Stimulated activated CD8-positive, alpha-beta memory T cell treated with anti-CD3 and anti-CD28 coated beads, Interleukin-15, amount 100 ng/mL, for 48 hours (primary cell): ENCODE data around the gene TMEM54.
"Not testable (repeated sequence)": the region's sequence is repeated elsewhere in the genome, so short reads cannot be mapped to it uniquely, and the experiment has no call there.

Experiments used
- DNase-seq, 2 donors: peaks; one replicate each; pipeline ENCODE4 v3.0.0-alpha.2; 2020; ENCODE audit warnings: low read depth in 2 of 2

Gene TMEM54

GRCh38 chr1:32919811-32920733 lies 18.9 kb upstream of the TMEM54 start:
- DNase-seq: no peak

DNA sequence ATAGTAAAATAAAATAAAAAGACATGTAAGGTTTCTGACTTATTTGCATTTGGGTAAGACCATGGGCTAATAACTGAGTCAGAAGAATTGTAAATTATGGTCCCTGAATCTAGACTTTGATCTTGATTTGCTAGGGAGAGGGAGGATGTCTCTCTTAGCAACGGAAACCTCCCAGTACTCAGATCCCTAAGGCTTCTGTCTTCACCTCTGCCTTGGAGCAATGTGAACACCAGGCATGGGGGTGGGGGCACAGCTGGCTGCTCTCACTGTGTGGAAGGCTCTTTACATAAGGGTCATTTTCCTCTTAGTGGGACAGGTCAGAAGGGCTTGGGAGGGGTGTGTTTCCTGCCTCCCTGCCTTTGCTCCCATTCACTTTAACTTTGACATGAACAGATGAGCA lies 17.0 kb upstream of the TMEM54 start:
- DNase-seq: no peak

GRCh38 chr1:32917521-32917920 lies 16.3 kb upstream of the TMEM54 start:
- no peak for DNase-seq

DNA sequence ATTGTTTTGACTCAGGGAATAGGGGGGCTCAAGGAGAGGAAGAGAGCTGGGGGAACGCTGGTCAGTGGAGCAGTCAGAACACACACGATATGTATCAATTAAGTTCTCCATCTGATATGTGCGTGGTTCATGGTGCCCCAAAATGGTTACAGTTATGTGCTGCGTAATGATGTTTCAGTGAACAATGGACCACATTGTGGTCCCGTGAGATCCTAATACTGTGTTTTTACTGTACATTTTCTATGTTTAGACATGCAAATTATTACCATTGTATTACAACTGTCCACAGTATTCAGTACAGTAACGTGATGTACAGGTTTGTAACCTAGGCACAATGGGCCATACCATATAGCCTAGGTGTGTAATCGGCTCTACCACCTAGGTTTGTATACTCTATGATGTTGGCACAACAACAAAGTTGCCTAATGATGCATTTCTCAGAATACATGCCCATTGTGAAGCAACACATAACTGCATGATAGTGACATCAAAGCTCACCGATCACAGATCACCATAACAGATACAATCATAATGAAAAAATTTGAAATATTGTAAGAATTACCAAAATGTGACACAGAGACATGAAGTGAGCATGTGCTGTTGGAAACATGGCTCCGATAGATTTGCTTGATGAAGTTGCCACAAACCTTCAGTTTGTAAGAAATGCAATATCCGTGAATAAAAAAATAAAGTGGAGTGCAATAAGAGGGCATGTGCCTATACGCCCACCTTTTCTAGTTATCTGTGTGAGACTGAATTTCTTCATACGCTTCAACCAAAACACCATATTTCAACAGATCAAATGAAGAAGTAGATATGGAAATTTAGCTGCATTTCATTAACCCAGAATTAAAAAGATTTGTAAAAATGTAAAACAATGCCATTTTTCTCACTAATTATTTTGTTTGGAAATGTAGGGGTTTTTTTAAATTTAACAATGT lies 14.8 kb upstream of the TMEM54 start:
- no peak for DNase-seq

- no peak for DNase-seq
These were observed 9.1 kb upstream of the TMEM54 start for GRCh38 chr1:32910319-32910718.

- no peak for DNase-seq
These were observed 6.2 kb upstream of the TMEM54 start for GRCh38 chr1:32907435-32907834.

DNA sequence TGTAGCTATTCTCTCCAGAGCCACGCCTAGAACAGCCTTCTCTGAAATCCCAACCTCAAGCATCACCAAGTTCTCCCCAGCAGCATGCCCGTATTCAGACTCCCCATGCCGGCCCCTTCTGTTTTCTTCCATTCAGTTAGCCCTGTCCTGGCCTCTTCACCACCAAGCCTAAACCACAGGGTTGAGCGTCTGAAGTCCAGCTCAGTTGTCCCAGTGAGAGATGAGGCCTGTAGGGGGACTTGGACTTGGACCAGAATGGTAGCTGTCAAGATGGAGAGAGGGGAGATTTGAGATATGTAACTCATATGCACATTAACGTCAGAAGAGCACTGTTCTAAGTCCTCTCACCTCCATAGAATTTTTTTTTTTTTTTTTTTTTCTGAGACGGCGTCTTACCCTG lies 5.5 kb upstream of the TMEM54 start:
- no peak for DNase-seq

DNA sequence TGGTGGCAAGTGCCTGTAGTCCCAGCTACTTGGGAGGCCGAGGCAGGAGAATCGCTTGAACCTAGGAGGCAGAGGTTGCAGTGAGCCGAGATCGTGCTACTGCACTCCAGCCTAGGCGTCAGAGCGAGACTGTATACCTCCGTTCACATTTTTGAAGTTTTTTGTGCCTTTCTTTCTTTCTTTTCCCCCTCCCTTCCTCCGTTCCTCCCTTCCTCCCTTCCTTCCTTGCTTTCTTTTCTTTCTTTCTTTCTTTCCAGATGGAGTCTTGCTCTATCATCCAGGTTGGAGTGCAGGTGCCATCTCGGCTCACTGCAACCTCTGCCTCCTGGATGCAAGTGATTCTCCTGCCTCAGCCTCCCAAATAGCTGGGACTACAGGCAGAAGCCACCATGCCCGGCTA lies 4.4 kb upstream of the TMEM54 start:
- DNase-seq: not testable (repeated sequence)

DNA sequence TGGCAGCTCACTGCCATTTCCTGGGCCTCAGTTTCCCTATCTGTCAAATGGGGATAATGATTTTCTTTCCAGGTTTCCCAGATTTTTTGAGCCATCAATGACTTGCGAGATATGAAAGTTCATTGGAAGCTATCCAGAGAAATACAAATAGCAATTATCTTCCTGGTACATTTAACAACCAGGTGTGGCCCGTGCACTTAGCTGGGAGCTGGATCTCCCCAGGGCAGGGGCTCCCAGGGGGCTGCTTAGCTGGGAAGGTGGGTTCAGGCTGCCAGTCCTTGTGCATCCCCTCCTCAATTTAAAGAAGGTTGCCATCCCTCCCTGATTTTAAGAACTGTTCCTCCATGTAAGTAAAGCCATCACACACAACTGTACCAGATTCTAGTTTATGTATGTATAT lies 3.6 kb upstream of the TMEM54 start:
- DNase-seq: no peak

DNA sequence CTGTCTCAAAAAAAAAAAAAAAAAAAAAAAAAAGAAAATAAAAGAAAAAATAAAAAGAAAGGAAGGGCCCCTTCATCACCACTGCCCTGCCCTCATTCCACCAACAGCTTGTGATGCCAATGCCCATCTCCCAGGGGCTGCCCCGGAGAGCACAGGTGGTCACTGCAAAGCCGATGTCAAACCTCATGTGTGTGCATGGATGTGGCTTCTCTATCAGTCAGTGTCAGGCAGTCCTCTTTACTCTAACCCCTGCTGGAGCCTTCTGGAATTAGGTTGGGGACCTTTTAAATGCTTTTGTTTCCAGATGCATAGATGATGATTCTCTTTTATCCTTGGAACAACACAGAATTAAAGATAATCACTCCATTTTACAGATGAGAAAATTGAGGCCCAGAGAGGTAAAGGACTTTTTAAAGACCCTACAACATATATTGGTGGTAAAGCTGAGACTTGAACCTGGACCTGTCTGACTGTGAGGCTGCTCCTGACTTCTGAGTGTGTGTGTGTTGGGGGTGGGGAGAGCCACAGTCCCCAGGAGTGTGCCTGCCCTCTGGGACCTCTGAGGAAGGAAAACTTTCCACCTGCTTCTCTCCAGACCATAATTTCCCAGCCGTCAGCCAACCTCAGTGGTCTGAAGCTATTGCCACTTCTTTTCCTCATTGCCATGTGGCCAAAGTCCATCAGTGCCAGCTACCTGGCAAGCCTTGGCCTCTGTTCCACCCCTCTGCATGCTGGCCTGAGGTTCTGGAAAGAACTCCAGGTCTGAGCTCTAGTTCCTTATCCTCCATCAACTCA lies 3.0 kb upstream of the TMEM54 start:
- DNase-seq: no peak

GRCh38 chr1:32902535-32902920 lies 1.3 kb upstream of the TMEM54 start:
- DNase-seq: no peak

DNA sequence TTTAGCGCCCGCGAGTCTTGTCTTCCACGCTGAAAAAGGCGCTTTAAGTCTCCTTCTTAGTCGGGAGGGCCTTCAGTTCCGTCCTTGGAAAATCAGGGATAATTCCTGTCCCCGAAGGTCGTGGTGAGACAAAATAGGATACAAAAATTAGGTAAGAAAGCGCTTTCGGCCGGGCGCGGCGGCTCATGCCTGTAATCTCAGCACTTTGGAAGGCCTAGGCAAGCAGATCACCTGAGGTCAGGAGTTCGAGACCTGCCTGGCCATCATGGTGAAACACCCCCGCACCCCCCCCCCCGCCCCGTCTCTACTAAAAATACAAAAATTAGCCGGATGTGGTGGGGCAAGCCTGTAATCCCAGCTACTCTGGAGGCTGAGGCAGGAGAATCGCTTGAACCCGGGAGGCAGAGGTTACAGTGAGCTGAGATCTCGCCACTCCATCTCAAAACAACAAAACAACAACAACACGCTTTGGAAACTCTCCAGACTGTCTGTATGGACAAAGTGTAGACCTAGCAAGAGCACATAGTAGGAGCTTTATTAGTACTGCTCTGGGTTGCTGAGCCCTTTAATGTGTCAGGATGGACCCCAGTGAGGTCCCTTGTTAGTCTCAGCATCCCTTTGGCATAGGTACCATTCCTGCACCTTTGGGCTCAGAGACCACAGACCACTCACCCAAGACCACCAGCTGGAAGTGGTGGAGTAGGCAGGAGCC lies 790 bp upstream of the TMEM54 start:
- no peak for DNase-seq

DNA sequence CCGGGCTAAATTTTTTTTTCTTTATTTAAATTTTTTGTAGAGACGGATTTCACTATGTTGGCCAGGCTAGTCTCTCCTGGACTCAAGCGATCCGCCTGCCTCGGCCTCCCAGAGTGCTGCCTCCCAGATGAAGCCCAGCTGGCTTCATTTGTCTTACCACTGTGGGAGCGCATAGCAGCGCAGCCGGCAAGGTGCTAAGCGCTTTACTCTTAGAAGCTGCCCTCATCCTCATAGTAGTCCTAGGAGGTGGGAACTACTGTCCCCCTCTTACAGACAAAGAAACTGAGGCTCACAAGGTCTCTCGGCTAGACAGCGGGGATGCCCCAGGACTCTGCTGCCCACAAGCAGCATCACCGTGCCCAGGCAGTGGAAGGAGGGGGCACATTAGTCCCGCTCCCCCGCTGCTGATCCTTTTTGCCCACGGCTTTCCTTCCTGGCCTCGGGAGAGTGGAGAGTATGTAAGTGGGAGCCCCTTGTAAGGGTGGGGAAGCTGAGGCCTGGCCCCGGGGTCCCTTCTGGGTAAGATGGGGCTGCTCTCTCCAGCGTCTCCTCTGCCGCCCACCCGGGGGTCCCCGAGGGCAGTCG lies 726 bp downstream of the TMEM54 start:
- no peak for DNase-seq

DNA sequence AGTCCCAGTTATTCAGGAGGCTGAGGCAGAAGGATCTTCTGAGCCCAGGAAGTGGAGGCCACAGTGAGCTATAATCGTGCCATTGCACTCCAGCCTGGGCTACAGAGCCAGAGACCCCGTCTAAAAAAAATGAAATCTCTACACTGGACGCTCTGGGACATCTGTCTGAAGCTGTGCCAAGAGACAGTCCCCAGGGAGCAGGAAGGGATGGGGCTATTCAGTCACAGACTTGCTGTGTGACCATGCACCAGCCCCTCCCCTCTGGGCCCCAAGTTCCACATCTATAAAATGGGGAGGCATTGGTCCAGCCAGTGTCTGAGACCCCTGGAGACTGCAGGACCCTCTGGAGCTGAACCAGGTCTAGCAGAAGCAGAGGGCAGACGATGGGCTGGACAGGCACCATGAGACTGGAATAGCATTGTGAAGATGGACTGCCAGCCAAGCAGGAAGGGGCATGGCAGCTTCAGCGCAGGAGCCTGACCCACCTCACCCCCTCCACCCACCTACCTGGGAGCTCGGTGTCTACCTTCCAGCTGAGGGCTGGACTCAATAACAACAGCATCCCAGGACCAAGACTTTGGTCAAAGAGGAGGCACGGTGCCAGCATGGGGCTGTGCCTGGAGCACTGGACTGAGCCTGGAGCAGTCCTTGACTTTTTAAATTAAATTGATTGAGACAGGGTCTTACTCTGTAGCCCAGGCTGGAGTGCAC lies 1.4 kb downstream of the TMEM54 start:
- DNase-seq: no peak

DNA sequence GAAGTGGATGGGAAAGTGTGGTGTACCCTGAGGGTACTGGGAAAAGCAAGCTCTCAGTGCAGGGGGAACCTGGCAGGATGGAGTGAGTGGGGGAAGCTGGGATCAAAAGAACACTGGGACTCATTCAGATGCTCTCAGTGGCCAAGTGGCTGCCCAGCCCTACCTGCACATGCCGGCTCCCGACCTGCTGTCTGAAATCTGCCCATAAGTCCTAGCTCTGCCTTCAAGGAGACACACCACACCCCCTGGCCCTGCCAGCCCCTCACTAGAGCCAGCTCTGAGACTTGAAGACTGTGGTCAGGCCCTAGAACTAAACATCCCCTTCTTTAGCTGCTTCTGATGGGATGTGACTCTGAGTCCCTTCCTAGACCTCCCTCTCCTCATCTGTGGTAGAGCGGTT lies 2.2 kb downstream of the TMEM54 start:
- DNase-seq: no peak

GRCh38 chr1:32898056-32898455 lies 3.1 kb downstream of the TMEM54 start:
- no peak for DNase-seq

DNA sequence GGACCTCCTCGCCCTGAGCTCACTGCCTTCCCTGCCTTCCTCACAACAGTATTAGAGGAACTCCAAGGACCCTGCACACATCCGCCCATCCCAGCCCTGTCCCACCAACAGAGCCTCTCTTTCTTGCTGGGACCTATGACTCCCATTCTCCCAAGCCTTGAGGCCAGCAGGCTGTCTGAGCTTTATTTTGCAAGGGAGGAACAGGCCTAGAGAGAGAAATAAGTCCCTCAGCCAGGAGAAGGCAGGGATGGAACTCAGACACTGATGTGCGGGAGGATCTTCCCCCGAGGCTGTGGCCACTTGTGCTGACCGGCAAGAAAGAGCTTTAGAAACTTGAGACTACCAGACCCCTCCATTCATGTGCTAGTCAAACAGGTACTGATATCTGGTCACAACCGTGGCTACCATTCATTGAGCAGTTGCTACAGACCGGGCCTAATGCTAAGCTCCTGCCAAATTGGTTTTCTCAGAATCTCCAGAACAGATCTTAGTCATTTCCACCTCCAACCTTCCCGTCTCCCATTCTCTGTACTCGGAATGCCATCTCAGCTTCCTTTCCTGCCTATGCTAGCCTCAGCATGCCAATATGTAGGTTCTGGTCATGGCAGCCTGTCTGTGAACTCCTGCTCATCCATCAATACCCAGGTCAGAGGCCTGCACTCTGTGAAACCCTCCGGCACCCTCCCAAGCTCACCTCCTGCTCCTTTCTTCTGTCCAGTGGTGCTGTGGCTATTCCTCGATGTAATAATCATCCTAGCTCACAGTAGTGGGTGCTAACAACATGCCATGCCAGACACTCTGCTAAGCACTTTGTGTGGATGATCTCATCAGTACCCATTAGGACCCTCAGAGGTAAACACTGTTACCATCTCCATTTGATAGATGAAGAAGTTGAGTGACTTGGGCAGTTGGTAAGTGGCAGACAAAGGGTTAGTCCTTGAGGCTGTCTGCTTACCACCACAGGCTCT lies 3.8 kb downstream of the TMEM54 start:
- DNase-seq: no peak

GRCh38 chr1:32896451-32896850 lies 4.7 kb downstream of the TMEM54 start:
- DNase-seq: no peak
